Epithelial cell of alveolus of lung (primary cell): Measurements from ENCODE around the gene RRAGA. TPM values are rescaled to one million over a fixed set of nuclear protein-coding genes. Genes with fewer than 3 reads are reported as not detected.

Experiments used
- total RNA-seq: library from RNA; depleted of rRNA; stranded (reverse); fragments of >200 nt; gene quantifications from 2 replicates; pipeline ENCODE4 v1.2.1, GENCODE V29; 2015

Gene RRAGA, protein sequence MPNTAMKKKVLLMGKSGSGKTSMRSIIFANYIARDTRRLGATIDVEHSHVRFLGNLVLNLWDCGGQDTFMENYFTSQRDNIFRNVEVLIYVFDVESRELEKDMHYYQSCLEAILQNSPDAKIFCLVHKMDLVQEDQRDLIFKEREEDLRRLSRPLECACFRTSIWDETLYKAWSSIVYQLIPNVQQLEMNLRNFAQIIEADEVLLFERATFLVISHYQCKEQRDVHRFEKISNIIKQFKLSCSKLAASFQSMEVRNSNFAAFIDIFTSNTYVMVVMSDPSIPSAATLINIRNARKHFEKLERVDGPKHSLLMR
- 84.0 and 96.8 TPM in 2 replicates for total RNA-seq

DNA sequence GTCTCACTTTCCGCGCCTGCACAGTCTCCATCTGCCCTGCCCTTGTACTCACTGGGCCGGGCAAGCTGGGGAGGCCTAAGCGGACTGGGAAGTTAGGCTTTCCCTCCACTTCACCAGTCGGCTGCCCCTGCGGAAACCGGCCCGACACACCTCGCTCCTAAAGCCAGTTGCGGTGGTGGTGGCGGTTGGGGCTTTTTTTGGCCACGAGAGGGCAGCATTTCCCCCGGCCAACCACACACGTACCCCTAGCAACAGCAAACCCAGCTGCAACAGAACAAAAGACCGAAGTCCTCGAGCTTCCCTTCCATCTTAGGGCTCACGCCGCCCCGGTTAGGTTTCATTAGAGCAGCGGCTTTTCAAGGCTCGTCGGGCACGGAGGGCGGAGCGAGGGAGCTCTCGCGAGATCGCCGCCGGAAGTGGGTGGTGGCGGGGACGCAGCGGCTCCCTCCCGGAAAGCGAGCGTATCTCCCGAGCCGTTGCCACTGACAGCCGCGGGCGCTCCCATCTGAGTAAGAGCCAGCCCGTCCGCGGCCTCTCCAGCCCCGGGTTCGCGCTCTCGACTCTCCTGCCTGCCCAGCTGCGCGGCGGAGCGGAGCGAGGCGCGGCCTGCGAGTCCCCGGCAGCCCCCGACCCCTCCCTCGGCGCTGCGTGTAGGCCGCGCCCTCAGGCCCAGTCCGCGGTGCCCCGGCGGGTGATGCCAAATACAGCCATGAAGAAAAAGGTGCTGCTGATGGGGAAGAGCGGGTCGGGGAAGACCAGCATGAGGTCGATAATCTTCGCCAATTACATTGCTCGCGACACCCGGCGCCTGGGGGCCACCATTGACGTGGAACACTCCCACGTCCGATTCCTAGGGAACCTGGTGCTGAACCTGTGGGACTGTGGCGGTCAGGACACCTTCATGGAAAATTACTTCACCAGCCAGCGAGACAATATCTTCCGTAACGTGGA is at the start of gene RRAGA:
Gene RRAGA, plus strand, starts transcription at position 462 of the 951 bp plus-strand sequence. Its CDS starts 233 bp downstream, at position 695.

DNA sequence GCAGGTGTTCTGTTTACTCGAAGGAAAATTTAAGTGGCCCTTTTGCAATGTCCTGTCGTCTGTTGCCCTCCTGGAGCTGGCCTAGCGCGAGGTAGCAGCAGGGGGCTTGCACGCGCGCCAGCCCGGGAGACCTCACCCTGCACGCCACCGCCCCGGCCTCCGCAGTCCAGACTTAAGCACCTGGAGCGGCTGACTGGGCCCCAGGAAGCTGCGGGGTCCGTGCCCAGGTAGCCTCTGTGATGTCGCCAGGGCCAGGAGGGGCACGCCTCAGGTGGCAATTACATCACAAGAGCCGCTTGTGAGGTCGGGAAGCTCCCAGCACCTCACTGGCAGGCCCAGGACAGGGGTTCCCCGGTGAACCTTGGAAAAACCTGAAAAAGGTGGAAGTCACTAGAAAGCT is 16.2 kb upstream of the RRAGA start, which contains the start of gene SAXO1:
Gene SAXO1, minus strand, starts transcription at position 195 of the 400 bp plus-strand sequence. CDS start 301 bp downstream, outside the sequence.

Other genes starting within 250 kb of the RRAGA start
- gene SAXO1, start 16.2 kb upstream of the RRAGA start, total RNA-seq, result not detected in 2 replicates
- gene HAUS6, start 53.5 kb downstream of the RRAGA start, total RNA-seq, result 8.7 and 13.6 TPM in 2 replicates
- gene PLIN2, start 78.1 kb downstream of the RRAGA start, total RNA-seq, result 79.0 and 89.6 TPM in 2 replicates
- 22.4 and 23.2 TPM in 2 replicates for gene DENND4C, start 181.3 kb downstream of the RRAGA start, total RNA-seq